ENCODE results near the gene NHS.

The NHS gene

DNA sequence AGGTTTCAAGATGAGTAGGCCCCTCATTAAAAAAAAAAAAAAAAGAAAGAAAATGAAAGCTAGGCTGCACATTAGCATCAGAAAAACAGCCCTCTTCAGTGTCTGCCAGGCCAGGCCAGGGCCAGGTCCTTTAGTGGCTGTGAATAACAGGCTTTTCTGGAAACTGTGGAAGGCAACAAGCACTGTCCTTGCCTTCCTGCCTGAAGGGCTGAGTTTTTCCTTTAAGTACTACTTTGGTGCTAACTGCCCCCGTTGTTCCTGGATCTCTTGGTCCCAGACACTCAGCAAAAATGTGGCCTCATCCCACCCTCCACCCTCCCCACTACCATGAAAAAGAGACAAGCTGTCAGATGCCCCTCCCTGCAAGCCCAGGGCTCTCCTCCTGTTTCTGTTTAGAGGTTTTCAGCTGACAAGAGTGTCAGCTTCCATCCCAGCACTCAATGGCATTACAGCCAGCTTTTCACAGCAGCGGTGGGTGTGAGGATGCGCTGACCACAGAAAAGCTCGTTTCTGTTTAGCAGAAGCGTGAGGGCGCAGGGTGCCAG lies 174.2 kb downstream of the NHS start:
- FAIRE-seq (no peak), DNase-seq (ENCODE audit: insufficient read length, low spot score) (no peak)
- TF ChIP-seq, protein P1, sequence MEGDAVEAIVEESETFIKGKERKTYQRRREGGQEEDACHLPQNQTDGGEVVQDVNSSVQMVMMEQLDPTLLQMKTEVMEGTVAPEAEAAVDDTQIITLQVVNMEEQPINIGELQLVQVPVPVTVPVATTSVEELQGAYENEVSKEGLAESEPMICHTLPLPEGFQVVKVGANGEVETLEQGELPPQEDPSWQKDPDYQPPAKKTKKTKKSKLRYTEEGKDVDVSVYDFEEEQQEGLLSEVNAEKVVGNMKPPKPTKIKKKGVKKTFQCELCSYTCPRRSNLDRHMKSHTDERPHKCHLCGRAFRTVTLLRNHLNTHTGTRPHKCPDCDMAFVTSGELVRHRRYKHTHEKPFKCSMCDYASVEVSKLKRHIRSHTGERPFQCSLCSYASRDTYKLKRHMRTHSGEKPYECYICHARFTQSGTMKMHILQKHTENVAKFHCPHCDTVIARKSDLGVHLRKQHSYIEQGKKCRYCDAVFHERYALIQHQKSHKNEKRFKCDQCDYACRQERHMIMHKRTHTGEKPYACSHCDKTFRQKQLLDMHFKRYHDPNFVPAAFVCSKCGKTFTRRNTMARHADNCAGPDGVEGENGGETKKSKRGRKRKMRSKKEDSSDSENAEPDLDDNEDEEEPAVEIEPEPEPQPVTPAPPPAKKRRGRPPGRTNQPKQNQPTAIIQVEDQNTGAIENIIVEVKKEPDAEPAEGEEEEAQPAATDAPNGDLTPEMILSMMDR (IDR thresholded peaks at IDR 0.05; ENCODE audit: insufficient read depth, missing control alignments) = no peak

DNA sequence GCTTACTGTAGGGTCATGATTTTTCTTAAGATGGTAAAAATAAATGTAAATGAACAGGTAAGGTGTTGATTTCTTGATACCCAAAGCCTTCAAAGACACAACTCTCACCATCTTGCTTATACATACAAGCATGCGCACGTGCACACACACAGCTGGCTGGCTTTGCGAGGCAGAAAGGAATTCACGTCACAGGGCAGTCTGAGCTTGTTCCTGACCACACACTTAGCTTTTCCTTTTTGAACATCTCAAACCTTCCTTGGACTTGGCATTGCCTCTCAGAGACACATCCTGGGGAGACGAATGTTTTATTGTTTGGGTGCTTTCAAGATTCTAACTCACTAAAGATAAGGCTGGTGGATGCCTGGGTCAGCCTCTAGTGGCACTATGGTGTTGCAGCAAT lies 175.0 kb downstream of the NHS start:
- TF ChIP-seq, protein P1 (IDR thresholded peaks at IDR 0.05; ENCODE audit: insufficient read depth, missing control alignments) = no peak
- no peak for DNase-seq (ENCODE audit: insufficient read length, low spot score)
- FAIRE-seq = no peak

DNA sequence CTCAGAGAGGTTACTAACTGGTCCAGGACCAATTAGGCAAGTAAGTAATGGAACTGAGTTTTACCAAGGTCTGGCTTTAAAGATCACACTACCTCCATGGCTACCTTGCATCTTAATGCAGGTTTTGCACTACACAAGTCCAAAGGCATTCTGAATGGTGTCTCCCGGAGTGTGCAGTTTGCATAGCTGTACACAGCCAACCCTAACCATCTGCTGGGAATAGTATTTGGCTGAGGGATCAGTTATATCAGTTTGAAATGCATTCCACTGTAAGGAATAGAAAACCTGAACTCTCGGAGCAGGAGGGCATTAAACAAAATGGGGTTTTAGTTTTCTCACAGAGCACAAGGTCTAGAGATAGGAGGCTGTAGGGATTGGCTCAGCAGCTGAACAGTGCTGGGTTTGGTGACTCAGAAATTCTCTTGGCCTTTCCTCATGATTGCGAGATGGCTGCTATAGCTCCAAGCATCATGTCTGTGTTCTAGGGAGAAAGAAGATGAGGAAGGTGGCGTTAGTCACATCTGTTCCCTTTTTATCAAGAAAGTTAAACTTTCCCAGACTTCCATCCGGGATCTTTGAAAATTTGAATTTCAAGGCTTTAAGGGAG lies 177.1 kb downstream of the NHS start:
- DNase-seq (ENCODE audit: insufficient read length, low spot score) = no peak
- no peak for FAIRE-seq
- TF ChIP-seq, protein P1 (IDR thresholded peaks at IDR 0.05; ENCODE audit: insufficient read depth, missing control alignments) = no peak

DNA sequence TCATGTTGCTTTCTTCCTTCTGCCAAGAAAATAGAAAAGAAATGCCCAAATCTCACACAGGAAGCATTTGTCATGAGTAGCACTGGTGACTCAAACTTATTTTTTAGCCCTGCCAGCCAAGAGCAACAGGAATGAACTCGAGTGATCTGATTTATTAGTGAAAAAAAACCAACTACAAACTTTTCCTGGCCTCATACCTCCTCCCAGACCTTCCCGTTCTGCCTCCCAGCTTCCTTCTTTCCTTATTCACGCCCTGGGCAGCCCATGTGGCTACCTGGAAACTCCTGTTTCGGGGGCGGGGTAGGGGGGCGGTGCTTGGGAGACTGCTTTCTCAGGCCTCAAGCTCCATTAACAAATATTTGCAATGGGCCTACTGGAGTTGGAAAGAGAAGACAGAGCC lies 178.5 kb downstream of the NHS start:
- DNase-seq (ENCODE audit: insufficient read length, low spot score) (no peak), FAIRE-seq (no peak)

DNA sequence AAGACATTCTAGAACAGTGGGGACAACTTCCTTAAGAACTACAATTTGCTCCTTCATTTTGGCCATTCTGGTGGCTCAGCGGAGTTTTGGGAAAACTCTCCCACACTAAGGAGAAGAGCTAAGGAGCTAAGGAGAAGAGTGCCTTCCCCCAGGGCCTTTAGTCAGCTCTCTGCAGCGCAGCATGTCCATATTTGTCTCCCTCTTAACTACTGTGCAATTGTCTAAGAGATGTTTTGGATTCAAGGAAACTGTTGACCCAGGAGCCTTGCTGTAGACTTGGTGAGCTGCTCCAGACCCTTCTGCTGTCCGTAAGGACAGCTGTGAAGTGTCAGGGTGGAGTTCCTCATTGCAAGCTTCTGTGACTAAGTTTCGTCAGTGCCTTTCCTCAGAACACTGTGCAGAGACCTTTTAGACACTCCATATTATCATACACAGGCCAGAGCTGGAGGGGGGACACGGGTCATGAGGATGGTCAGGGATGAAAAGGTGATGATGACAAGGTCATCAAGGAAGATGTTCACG lies 179.0 kb downstream of the NHS start:
- TF ChIP-seq, protein P1 (IDR thresholded peaks at IDR 0.05; ENCODE audit: insufficient read depth, missing control alignments) = no peak
- FAIRE-seq (no peak), DNase-seq (ENCODE audit: insufficient read length, low spot score) (no peak)

More for the DNA sequence above, 178.5 kb downstream of the NHS start:
- TF ChIP-seq, protein P1 (IDR thresholded peaks at IDR 0.05; ENCODE audit: insufficient read depth, missing control alignments) = no peak

DNA sequence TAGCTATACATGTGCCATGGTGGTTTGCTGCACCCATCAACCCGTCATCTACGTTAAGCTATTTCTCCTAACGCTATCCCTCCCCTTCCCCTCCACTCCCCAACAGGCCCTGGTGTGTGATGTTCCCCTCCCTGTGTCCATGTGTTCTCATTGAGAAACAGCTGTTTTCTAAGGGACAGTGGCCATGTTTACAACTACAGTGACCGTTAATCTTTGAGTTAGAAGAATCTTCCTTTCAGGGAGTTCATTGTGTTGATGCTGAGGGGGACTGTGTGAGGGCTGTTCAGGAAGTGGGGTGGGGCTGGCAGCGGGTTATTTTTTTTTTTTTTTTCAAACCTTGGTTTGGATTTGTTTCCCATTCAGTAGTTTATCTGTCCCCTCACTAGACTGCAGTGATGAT lies 179.9 kb downstream of the NHS start:
- FAIRE-seq = no peak
- TF ChIP-seq, protein P1 (IDR thresholded peaks at IDR 0.05; ENCODE audit: insufficient read depth, missing control alignments) = no peak

DNA sequence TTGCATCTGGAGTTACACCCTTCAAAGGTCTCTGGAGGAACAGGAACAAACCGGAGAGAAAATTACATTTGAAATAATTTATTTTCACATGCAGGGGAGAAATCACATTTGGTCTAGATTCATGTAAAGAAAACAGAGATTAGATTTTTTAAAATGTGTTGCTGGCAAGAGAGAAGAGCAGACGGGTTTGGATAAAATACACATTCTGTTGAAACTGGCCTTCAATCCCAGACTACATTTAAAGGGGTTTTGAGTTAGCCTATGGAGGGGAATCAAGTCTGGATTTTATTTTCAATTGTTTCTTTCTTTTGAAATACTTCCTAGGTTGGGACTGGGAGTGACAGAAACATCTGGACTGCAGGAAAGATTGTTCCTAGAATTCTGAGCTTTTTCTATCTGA lies 180.8 kb downstream of the NHS start:
- TF ChIP-seq, protein P1 (IDR thresholded peaks at IDR 0.05; ENCODE audit: insufficient read depth, missing control alignments) = no peak
- DNase-seq (ENCODE audit: insufficient read length, low spot score) = no peak

More for the DNA sequence above, 179.9 kb downstream of the NHS start:
- DNase-seq (ENCODE audit: insufficient read length, low spot score) = no peak

More for the DNA sequence above, 180.8 kb downstream of the NHS start:
- no peak for FAIRE-seq

Measured in D721Med (cell line).